Activated gamma-delta T cell treated with Interleukin-2 at 50 U/mL for 16 hours (primary cell): ENCODE measurements around the gene CCDC127.

Experiments
- DNase-seq: peaks from one replicate; pipeline ENCODE4 v3.0.0-alpha.2; 2020

CCDC127 gene

GRCh38 chr5:154826-155225 is 63.1 kb downstream of the CCDC127 start:
- DNase-seq, result no peak

- no peak for DNase-seq
Measured at GRCh38 chr5:154236-154635, 63.7 kb downstream of the CCDC127 start.

GRCh38 chr5:153256-153655 is 64.7 kb downstream of the CCDC127 start:
- DNase-seq, result no peak

GRCh38 chr5:152077-152476 is 65.9 kb downstream of the CCDC127 start:
- DNase-seq, result no peak

- no peak for DNase-seq
Measured at GRCh38 chr5:150746-151145, 67.2 kb downstream of the CCDC127 start.

GRCh38 chr5:149745-150485 is 68.0 kb downstream of the CCDC127 start:
- no peak for DNase-seq

GRCh38 chr5:147751-148150 is 70.2 kb downstream of the CCDC127 start:
- no peak for DNase-seq
